GM12873 (cell line): ENCODE measurements around the gene ABLIM3.

Experiments used
- TF ChIP-seq, protein P1 (sequence below): IDR thresholded peaks from 2 replicates; pipeline ENCODE4 v1.5.1; 2012; ENCODE audit warnings: low read depth, mild to moderate bottlenecking, moderate library complexity, low read length, control low read depth; ENCODE audit not compliant: insufficient read depth; ENCODE audit errors: missing control alignments

The ABLIM3 gene

DNA sequence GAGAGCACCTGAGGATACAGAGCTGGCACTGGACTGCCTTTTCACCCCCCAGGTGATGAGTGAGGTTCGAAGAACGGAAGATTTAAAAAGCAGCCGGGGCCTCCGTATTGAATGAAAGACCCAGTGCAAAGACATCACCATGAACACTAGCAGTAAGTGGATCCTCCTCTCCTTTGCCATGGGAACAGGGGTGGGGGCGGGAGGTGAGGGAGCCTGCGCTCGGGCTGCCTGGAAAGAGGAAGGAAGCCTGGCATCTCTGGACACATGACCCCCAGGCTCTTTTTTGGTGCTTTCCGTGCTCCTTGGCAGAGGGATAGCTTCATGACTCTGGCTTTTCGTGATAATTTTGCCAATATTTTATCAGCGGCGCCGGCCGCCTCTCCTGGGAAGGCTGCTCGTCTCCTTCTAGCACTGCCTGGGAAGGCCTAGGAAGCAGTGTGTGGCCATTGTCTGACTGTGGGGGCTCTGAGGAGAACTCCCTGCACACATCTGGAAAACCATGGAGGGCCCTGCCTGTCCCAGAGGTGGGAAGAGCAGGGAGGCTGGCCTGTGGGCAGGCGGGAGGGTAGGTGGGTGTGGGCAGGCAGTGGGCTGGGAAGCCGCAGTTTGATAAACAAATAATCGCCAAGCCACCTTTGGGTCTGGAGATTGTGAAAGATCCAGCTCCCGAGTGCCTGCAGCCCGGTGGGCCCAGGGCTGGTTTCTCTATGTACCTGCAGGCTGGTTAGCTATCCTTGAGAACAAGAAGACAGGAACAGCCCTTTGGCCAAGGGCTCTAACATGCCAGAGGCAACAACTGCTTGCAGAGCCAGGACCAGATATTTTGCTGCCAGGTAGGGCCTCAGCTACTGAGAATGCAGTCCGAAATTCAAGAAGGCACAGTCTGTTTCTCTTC is 911 bp downstream of the ABLIM3 start:
- TF ChIP-seq, protein P1, sequence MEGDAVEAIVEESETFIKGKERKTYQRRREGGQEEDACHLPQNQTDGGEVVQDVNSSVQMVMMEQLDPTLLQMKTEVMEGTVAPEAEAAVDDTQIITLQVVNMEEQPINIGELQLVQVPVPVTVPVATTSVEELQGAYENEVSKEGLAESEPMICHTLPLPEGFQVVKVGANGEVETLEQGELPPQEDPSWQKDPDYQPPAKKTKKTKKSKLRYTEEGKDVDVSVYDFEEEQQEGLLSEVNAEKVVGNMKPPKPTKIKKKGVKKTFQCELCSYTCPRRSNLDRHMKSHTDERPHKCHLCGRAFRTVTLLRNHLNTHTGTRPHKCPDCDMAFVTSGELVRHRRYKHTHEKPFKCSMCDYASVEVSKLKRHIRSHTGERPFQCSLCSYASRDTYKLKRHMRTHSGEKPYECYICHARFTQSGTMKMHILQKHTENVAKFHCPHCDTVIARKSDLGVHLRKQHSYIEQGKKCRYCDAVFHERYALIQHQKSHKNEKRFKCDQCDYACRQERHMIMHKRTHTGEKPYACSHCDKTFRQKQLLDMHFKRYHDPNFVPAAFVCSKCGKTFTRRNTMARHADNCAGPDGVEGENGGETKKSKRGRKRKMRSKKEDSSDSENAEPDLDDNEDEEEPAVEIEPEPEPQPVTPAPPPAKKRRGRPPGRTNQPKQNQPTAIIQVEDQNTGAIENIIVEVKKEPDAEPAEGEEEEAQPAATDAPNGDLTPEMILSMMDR: no peak

- TF ChIP-seq, protein P1: no peak
Observed at GRCh38 chr5:149143470-149143869, 2.2 kb downstream of the ABLIM3 start.

- TF ChIP-seq, protein P1: no peak
Observed at GRCh38 chr5:149144637-149145036, 3.3 kb downstream of the ABLIM3 start.

- TF ChIP-seq, protein P1: no peak
Observed at GRCh38 chr5:149145138-149145537, 3.8 kb downstream of the ABLIM3 start.

- TF ChIP-seq, protein P1: no peak
Observed at GRCh38 chr5:149147676-149148075, 6.4 kb downstream of the ABLIM3 start.

DNA sequence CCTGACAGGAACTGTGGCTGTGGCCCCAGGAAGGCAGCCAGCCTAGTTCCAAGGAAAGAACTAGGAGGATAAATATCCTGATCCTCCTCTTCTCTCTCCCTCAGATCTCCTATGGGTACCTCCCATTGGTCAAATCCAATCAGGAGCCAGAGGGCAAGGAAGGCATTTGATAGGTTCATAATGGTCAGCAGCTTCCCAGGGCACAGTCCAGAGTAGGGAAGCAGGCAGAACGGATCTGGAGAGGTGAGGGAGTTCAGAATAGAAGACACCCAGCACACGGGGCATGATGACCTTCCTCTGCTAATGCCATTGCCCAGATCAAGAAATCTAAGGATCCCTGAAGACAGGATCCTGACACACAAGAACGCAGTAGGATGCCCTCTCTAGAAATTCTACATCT is 8.6 kb downstream of the ABLIM3 start:
- TF ChIP-seq, protein P1: no peak

DNA sequence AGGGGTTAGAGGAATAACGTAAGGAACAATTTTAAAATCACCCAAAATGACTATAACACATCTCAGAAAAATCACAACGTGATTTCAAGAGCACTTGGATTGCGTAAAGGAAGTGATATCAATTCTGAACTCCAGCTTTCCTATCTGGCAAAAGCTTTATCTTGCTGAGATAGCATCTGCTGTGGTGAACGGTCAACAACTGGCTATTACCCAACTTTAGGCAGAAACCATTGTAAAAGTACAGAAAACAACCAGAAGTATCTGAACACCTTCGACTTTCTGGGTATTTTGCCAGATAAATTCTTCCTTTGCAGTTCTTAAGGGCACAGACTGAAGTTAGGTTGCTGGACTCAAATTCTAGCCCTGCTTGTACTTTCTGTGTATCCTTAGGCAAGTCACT is 9.2 kb downstream of the ABLIM3 start:
- TF ChIP-seq, protein P1: no peak
